SH-SY5Y (cell line): Measurements from ENCODE around the gene PRMT1.

Experiments used
- GATA2 ChIP-seq: IDR thresholded peaks from 2 replicates; pipeline ENCODE4 v1.6.1; 2011; ENCODE audit warnings: mild to moderate bottlenecking, low read depth, low read length
- GATA3 ChIP-seq: IDR thresholded peaks from 2 replicates; pipeline ENCODE4 v1.6.1; 2011; ENCODE audit warnings: low read depth, mild to moderate bottlenecking, low read length, moderate library complexity

Gene PRMT1

DNA sequence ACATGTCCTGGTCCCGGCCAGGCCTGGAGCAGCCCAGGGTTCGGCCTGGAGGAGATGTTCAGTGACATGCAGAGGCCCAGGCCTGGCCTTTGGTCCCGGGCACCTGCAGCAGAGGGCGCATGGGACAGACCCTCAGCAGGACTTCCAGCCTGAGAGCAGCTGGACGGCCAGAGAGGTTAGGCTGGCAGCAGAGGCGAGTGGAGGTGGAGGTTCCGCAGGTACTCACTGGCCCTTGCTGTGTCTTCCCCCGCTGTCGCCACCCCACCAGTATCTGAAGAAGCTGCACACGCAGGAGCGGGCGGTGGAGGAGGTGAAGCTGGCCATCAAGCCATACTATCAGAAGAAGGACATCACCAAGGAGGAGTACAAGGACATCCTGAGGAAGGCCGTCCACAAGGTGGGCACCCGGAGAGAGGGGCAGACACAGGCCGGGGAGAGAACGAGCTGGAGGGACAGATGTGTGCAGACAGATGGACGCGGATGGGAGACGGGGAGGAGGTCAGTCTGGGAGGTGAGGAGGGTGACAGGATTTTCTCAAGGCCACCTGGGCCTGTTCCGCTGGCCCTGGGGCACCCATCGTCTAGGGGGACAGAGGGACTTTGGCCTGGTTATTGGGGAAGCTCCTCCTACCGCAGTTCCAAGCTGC, 19.5 kb upstream of the PRMT1 start:
- no peak for TF ChIP-seq GATA2

DNA sequence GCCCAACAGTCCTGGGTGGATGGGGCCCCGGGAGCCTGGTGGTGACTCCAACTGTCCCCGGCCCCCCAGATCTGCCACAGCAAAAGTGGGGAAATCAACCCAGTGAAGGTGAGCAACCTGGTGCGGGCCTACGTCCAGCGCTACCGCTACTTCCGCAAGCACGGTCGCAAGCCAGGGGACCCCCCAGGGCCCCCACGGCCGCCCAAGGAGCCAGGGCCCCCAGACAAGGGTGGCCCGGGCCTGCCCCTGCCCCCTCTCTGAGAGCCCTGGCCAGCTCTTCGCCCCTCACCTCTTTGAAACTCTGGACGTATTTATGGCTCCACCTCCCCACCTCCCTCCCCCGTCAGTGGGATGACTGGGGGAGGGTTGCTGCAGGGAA, 18.9 kb upstream of the PRMT1 start:
- TF ChIP-seq GATA2 = no peak
- no peak for TF ChIP-seq GATA3

DNA sequence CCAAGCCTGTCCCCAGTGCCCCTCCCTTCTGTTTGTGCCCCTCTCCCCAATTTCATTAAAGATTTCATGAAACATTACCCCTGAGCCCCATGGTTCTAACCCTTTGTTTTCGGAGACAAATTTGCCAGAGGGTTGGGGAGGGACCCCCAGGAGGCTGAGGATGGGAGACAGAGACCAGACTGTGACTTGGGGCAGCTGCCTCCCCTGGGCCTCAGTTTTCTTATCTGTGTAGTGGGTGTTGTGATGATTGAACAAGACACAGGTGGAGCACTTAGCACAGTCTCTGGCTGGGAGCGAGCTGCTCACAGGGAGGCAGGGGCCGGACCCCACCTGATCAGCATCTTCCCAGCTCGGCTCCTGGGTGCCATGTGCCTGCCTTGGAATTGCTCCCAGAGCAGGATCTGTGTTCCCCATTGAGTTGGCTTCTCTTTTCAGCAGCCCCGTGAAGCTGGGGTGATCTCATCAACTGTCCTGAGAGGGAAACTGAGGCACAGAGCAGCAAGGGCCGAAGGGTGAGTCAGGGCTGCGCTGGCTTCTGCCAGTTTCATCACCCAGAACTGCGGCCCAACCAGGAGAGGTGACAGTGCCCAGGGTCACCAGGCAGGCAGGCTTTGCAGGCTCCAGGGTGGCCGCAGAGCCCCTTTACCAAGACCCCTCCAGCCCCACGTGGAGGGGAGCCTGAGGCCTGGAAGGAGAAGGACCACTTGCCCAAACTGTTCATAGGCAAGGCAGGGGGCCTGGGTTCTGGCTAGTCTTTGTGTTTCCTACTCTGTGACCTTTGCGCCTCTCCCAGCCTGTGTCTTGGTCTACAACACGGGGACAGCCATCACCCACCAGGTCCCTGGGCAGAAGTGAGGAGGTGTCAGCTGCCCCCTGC, 18.3 kb upstream of the PRMT1 start:
- no peak for TF ChIP-seq GATA2
- TF ChIP-seq GATA3 = no peak

DNA sequence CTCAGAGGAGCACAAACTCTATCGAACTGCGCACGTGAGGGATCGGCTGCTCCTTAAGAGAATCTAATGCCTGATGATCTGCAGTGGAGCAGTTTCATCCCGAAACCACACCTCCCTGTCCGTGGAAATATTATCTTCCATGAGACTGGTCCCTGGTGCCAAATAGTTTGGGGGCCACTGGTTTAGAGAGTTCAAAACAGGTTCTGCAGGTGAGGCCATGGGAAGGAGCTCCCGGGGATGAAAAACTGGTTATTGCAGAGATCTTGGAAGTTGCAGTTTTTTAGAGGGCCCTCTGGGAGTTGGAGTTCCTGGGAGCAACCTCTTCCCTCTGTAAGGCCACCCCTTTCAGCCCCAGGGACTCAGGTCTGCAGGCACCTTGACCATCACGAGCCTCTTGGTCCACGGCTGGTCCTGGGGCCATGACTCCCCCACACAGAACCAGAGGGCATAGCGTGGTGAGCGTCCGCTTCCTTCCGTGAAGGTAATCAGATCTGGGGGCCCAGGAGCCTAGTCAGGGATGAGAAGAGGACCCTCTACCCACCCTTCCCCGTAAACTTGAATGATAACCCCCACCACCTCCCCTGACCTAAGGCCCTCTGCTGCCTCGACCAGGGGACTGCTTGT, 16.6 kb upstream of the PRMT1 start:
- TF ChIP-seq GATA3 (no peak), GATA2 (no peak)

DNA sequence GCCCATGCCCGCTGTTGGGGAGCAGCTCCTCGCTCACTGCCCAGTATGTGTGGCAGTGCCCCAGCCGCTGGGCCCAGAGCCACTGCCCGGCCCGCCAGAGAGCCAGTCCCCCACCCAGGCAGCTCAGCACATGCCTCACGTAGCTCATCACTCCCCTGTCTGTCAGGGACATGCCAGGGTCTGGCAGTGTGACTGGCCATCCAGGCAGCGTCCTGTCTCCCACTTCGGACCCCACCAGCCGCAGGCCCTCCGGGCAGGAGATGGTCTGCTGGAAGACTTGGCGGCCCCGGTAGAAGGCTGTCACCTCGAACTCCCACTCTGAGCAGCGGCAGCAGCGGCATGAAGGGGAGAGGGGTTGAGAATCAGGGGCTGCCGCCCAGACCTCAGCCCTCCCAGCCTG, 15.1 kb upstream of the PRMT1 start:
- TF ChIP-seq GATA2 = no peak
- no peak for TF ChIP-seq GATA3

DNA sequence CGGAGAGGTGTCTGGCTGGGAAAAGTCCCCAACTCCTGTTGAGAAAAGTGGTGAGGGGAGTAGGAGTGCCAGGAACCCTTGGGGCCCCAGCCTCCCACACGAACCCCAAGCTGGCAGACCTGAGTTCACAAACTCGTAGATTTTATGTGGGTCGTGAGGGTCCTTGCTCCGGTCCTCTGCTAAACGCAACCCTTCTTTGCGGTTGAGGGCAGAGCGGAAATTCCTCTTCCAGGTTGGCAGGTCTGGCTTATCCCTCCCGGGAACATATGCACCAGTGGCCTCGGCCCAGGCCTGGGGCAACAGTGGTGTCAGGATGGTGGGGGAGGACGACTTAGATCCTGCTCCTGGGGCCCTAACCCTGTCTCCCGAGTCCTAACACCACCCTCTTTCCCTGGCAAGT, 13.8 kb upstream of the PRMT1 start:
- no peak for TF ChIP-seq GATA3
- no peak for TF ChIP-seq GATA2

DNA sequence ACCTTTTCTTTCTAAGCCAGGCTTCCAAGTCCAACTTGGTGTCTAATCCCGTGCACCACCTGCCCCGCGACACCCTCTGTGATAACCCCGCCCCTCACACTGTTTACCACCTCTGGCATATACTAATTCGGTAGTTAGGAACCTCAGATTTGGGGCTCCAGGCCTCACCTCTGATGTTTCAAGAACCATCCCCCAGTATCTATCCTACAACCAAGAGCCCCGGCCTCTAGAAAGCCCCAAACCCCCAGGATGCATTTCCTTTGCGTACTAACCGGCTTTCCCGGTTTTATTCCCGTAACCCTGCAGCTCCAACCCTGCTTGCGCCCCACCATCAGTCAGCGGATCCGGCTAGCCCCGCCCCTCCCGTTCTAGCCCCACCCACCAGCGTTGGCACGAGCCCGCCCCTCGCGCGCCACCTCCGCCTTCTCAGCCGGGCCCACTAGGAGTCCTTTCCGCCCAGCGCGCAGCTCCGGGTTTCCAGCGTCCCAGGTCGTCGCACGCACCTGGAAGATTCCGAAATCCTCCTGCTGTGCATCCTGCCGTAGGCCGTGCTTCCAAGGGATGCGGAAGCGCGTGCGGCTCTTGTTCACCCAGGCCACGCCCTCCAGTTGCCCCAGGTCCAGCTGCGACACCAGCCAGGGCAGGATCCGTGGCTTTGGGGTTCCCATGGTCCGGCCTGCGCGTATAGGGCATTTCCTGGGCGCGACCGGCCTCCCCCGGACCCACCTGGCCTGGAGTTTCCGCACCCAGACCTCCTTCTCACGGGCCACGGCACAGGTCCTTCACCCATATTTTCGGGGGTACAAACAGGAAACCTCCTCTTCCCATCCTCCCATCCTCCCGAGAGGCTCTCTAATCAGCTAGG, 12.7 kb upstream of the PRMT1 start:
- TF ChIP-seq GATA2 (no peak), GATA3 (no peak)

DNA sequence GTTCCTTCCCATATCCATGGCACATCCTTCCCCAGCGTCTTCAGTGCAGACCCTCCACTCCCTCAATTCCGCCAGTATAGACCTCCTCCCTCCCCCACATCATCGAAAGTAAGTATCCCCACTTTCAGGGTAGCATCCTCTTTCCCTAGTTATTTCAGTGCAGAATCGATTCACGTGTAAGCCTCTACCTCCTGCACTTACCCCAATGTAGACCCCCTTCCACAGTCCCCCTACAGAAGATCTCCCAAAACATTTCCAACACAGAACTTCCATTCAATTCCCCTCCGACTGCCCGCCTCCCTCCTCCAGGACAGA, 12.1 kb upstream of the PRMT1 start:
- no peak for TF ChIP-seq GATA3
- TF ChIP-seq GATA2 = no peak

DNA sequence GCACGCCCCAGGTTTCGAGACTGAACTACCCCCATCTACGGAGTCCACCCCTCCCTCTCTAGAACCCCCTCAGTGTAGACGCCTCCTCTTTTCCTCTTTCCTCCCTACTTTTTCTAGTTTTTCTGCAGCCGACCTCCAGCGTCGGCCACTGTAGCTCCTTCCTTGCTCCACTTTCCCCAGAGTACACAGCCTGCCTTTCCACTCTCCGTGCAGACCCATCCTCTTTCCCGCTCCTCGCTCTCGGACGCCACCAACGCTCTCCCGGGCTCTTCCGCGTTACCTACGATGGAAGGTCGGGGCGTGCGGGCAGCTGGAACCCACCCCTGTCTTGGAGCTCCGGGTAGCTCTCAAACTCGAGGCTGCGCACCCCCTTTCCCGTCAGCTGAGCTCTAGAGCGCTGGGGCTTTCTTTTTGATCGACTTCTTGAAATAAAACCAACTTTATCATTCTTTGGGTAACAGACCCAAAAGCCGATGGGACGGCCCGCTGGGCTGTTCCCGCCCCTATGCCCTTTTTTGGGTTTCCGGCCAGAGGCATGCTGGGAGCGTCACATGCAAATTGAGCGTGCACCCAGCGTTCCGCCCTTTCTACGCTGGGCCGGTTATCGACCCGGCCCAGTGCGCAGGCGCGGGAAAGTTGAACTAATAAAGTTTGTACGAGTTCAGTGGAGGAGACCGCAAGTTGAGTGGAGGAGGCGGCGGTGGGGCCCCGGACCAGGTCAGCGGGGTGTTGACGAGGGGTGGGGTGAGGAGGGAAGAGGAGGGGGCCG, 11.5 kb upstream of the PRMT1 start, which contains the start of the genes BCL2L12 and IRF3:
Gene BCL2L12 (plus strand): TSS at position 583 of the 769 bp plus-strand sequence. CDS start 760 bp downstream, outside the sequence.
Gene IRF3 (minus strand): TSS at position 507 of the 769 bp plus-strand sequence. CDS start 1,019 bp downstream, outside the sequence.
- TF ChIP-seq GATA2 = no peak; the same call in 1 of the 2 replicates
- TF ChIP-seq GATA3 = no peak

DNA sequence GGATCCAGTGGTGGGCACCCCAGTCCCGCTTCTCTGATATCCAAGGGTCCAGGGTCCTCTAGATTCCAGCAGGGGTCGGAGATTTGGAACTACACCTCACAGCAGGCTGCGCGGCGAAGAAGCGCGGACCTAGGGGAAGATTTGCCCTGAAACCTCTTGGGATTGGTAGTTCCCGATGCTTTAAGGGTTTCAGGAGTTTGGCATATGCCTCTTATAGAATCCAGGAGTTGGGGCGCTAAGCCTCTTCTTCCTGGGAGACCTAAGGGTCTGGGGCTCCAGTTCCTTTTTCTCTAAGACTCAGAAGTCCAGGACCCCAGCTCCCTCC, 11.0 kb upstream of the PRMT1 start:
- no peak for TF ChIP-seq GATA2
- TF ChIP-seq GATA3 = no peak

DNA sequence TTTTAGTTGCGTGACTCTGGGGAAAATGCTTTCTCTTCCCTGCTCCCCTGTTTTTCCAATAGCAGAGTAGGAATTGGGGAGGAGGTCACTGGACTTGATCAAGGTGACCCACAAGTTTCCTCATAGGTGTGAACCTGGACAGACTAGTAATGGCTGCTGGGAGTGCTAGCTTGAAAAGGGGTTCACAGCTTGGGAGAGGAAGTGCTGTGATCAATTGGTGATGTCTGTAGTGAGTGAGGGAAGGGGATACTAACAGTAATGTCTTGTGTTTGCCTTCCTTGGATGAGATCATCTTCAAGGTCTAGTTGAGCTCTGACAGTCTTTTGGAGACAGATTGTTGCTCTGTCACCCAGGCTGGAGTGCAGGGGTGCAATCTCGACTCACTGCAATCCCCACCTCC, 9.6 kb upstream of the PRMT1 start:
- TF ChIP-seq GATA2 = no peak

DNA sequence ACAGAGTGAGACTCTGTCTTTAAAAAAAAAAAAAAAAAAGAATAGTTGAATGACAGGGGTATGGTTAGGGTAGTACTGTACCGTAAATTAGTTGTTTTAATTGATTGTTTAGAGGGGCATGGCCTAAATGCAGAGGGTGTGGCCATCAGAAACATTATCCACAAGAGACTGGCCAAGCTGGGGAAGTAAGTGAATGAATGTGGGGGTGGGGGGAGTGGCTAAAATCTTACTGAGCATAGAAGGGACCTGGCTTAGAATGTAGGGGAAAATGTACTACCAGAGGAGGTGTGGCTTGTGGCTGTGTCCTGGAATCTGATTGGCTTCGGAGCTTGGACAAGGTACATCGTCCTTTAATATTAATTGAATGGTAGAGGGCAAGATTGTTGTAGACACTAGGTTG, 7.6 kb upstream of the PRMT1 start:
- TF ChIP-seq GATA3 = no peak
- no peak for TF ChIP-seq GATA2

DNA sequence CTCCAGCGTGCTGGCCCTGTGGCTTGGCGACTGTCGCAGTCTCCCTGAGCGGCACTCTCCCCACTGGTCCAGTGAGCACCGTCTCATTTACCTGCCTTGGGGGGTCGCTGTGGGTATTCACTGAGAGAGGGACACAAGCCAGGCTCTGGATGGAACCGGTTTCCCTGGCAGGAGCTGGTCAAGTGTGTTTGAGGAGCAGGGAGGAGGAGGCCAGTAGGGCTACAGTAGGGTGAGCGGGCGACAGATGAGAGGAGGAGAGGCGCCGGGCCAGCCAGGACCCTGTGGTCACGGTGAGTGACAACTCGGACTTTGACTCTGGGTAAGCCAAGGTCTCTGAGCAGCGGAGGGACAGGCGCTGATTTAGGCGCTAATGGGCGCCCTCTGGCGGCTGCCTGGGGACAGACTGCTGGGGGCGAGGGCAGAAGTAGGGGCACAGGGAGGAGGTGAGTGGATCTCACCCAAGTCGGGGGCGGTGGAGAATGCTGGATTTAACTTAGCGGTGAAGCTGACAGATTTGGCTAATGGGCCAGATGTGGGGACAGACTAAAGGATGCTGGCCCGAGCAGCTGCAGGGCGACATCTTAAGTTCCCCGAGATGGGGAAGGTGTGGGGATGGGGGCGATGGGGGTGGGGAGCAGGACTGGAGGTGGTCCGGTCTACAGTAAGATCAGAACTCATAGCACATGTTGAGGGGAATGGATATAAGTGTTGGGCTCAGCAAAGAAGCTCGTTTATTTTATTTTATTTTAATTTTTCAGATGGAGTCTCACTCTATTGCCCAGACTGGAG, 4.7 kb upstream of the PRMT1 start:
- TF ChIP-seq GATA3 = no peak
- TF ChIP-seq GATA2 = no peak; the same call in 1 of the 2 replicates
